ENCODE data around the gene CR1L.
"Not testable (repeated sequence)": the region's sequence is repeated elsewhere in the genome, so short reads cannot be mapped to it uniquely, and the experiment has no call there.

The CR1L gene

GRCh38 chr1:207646171-207646570 is 1.2 kb downstream of the CR1L start:
- no peak for DNase-seq (ENCODE audit: low spot score)

- no peak for DNase-seq (ENCODE audit: low spot score)
Measured at GRCh38 chr1:207646944-207647579, 2.1 kb downstream of the CR1L start.

- DNase-seq (ENCODE audit: low spot score), result no peak
Measured at GRCh38 chr1:207647671-207648333, 2.9 kb downstream of the CR1L start.

GRCh38 chr1:207648334-207649209 is 3.6 kb downstream of the CR1L start:
- no peak for DNase-seq (ENCODE audit: low spot score)

- no peak for DNase-seq (ENCODE audit: low spot score)
Measured at GRCh38 chr1:207649210-207649753, 4.3 kb downstream of the CR1L start.

- no peak for DNase-seq (ENCODE audit: low spot score)
Measured at GRCh38 chr1:207649865-207650580, 5.1 kb downstream of the CR1L start.

GRCh38 chr1:207651583-207651982 is 6.7 kb downstream of the CR1L start:
- DNase-seq (ENCODE audit: low spot score), result no peak

GRCh38 chr1:207654320-207654719 is 9.4 kb downstream of the CR1L start:
- DNase-seq (ENCODE audit: low spot score), result no peak

- DNase-seq (ENCODE audit: low spot score), result no peak
Measured at GRCh38 chr1:207658408-207658807, 13.5 kb downstream of the CR1L start.

- no peak for DNase-seq (ENCODE audit: low spot score)
Measured at GRCh38 chr1:207658904-207659485, 14.1 kb downstream of the CR1L start.

GRCh38 chr1:207659545-207660153 is 14.7 kb downstream of the CR1L start:
- no peak for DNase-seq (ENCODE audit: low spot score)

- not testable (repeated sequence) for DNase-seq (ENCODE audit: low spot score)
Measured at GRCh38 chr1:207661420-207661819, 16.5 kb downstream of the CR1L start.

GRCh38 chr1:207666342-207666741 is 21.4 kb downstream of the CR1L start:
- no peak for DNase-seq (ENCODE audit: low spot score)

GRCh38 chr1:207669528-207670009 is 24.6 kb downstream of the CR1L start:
- no peak for DNase-seq (ENCODE audit: low spot score)

- DNase-seq (ENCODE audit: low spot score), result no peak
Measured at GRCh38 chr1:207670192-207670591, 25.3 kb downstream of the CR1L start.

GRCh38 chr1:207670997-207671396 is 26.1 kb downstream of the CR1L start:
- DNase-seq (ENCODE audit: low spot score), result no peak

GRCh38 chr1:207672522-207673130 is 27.7 kb downstream of the CR1L start:
- peak; percentile 64 for DNase-seq (ENCODE audit: low spot score)

GRCh38 chr1:207673399-207673798 is 28.5 kb downstream of the CR1L start:
- no peak for DNase-seq (ENCODE audit: low spot score)

- DNase-seq (ENCODE audit: low spot score), result no peak
Measured at GRCh38 chr1:207676153-207676552, 31.2 kb downstream of the CR1L start.

- DNase-seq (ENCODE audit: low spot score), result not testable (repeated sequence)
Measured at GRCh38 chr1:207680590-207681388, 35.9 kb downstream of the CR1L start.

All from globus pallidus (tissue), 1 donor.